GM12865 (cell line): ENCODE results near the gene INSYN1.

ENCODE experiments used
- DNase-seq: peaks from one replicate; pipeline ENCODE4 v3.0.0; 2010; ENCODE audit warnings: low read depth
- H3K4me3 ChIP-seq: 2 replicates; pipeline ENCODE4 v1.5.1; 2011; ENCODE audit warnings: mild to moderate bottlenecking, low read depth, low read length, control low read depth
- TF ChIP-seq, protein P1 (sequence below): IDR thresholded peaks from 2 replicates; pipeline ENCODE4 v1.5.1; 2011; ENCODE audit warnings: low read length, control low read depth, low read depth, inconsistent platforms; ENCODE audit not compliant: insufficient read depth; ENCODE audit errors: missing control alignments

The INSYN1 gene

DNA sequence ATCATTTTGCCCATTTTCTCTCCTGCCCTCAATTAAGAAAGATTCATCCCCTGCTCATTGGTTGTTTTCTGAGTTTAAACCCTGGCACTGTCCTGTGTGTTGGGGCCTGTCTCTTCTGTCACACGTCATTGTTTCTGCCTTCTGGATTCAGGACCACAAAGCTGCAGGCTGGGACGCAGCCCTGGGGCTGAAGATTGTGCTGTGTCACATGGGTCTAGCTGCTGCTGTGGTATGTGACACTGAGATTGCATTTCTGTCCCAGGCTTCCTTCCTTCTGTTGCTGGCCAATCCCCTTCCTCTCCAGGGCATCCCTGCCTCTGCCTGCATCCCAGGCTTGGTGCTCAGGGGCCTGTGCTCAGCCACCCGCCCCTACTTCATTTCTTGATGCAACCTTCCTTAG lies 28.9 kb downstream of the INSYN1 start:
- DNase-seq = no peak
- TF ChIP-seq, protein P1, sequence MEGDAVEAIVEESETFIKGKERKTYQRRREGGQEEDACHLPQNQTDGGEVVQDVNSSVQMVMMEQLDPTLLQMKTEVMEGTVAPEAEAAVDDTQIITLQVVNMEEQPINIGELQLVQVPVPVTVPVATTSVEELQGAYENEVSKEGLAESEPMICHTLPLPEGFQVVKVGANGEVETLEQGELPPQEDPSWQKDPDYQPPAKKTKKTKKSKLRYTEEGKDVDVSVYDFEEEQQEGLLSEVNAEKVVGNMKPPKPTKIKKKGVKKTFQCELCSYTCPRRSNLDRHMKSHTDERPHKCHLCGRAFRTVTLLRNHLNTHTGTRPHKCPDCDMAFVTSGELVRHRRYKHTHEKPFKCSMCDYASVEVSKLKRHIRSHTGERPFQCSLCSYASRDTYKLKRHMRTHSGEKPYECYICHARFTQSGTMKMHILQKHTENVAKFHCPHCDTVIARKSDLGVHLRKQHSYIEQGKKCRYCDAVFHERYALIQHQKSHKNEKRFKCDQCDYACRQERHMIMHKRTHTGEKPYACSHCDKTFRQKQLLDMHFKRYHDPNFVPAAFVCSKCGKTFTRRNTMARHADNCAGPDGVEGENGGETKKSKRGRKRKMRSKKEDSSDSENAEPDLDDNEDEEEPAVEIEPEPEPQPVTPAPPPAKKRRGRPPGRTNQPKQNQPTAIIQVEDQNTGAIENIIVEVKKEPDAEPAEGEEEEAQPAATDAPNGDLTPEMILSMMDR = no peak
- no peak overlapping the region for H3K4me3 ChIP-seq

DNA sequence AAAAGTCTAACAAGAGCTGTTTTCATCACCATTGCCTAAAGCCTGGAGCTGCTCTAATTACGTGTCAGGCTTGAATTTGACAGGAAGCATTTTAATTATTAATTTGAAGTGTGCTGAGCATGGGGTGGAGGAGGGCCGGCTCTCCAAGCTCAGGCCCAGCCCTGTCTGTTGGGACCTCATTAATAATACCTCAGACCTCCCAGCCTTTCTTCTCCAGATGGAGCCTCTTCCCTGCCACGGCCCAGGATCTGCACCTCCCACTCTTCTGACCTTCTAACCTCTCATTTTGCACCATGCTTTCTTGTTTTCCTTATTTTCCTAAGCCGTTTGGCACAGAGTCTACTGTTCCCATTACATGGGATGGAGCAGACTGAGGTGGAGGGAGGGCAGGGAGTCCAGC lies 30.0 kb downstream of the INSYN1 start:
- no peak overlapping the region for H3K4me3 ChIP-seq
- DNase-seq = no peak
- TF ChIP-seq, protein P1 = no peak

DNA sequence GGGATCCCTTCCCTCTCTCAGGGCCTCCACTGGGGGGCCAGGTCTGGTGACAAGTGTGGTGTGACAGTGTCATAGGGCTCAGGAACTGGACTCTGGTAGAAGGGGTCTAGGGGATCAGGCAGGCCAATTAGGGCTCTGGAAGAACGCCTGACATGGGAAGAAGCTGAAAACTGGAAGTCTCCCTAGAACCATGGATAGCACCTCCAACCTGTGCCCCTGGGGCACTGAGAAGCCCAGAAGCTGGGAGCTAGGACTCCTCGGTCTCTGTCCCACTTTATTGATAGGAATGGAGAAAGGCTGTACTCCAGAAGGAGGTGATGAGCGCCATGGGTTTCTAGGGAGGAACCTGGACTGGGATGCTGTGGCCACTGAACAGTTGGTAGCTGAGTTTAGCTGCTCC lies 30.7 kb downstream of the INSYN1 start:
- no peak overlapping the region for H3K4me3 ChIP-seq
- TF ChIP-seq, protein P1 = no peak
- DNase-seq = no peak

DNA sequence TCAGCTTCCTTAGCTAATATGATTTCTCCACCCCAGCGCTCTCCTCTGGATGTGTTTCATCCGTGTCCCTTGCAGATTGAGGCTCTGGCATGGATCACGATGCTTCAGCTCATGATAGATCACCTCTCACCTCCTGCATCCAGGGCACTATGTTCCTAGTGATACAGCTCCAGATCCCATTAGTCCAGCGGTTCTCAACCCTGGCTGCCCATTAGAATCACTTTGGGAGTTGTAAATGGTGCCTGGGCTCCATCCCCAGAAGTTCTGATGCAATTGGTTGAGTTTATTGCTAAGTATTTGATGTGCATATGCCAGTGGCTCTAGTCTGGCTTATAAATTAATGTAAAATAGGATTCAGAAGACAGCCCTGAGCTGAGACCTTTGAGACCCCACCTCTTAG lies 34.5 kb downstream of the INSYN1 start:
- no peak overlapping the region for H3K4me3 ChIP-seq
- DNase-seq = no peak
- TF ChIP-seq, protein P1 = no peak

DNA sequence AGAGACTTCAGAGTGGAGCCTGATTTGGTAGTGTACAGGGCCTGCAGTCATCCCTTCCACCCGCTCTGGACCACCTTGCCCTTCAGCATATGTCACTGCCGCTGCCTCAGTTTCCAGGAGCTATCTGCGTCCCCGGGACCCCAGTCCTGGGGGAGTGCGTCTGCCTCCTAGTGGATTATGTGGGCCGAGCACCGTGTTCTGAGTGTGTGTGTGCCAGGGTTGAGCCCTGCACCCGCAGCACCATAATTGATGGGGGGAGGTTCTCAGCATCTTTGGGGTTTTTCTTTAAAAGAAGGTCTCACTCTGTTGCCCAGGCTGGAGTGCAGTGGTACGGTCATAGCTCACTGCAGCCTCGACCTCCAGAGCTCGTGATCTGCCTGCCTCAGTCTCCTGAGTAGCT lies 35.3 kb downstream of the INSYN1 start:
- DNase-seq = no peak
- TF ChIP-seq, protein P1 = peak; percentile 8
- no peak overlapping the region for H3K4me3 ChIP-seq

DNA sequence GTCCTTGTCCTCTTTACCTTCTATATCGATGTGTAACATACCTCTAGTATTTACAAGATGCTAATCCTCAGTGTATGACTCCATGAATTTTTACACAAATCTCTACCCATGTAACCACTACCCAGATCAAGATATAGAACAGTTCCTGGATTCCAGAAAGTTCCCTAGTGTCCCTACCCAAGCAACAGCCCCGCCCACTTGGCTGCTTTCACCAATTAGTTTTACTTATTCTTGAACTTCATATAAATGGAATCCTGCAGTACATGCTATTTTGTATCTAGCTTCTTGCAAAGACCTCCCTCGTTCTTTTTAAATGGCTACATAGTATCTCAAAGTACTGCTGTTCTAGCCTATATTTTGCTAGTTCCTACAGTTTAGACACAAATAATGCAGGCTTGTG lies 35.9 kb downstream of the INSYN1 start:
- no peak overlapping the region for H3K4me3 ChIP-seq
- DNase-seq = no peak
- TF ChIP-seq, protein P1 = no peak

DNA sequence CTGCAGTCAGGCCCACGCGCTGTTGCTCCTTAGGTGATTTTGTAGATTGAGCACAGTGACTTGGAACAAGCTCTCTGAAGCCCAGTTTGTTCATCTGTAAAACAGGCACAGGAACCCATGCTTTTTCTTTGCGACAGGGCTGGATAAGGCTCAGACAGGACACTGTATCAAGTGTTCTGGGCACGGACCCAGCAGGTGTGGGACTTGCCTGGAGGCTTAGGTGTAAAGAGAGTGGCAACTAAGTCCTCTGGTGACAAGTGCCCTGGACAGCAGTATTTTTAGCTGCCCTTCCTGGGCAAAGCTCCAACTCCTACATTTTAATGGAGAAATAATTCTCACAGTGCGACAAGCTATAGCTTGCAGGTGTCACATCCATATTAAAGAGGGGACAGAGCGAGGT lies 36.7 kb downstream of the INSYN1 start:
- H3K4me3 ChIP-seq = no peak overlapping the region
- TF ChIP-seq, protein P1 = no peak
- no peak for DNase-seq
